IMR-90 (cell line): ENCODE data around the gene RASSF5. TPM values are rescaled to one million over a fixed set of nuclear protein-coding genes. Genes with fewer than 3 reads are reported as not detected.

Experiments
- ATAC-seq: fragments of 200-7000 bp; cut with Tn5 transposase; 2 replicates; pipeline ENCODE4 v1.9.1; 2020; ENCODE audit warnings: low read depth, mild to moderate bottlenecking, moderate library complexity
- BruUV-seq: library from RNA; stranded (reverse); fragments of 400-500 nt; replicated peaks from 2 replicates; lab custom pipeline; 2021; lab: Mats Ljungman, UMichigan
- CTCF ChIA-PET: fragments of 300-600 bp; formaldehyde crosslinking; extraction: SDS; loops from one replicate; lab custom pipeline; 2021; ENCODE audit warnings: antibody characterized with exemption; lab: Yijun Ruan, JAX
- POLR2A ChIA-PET: fragments of 300-600 bp; sonication (Branson Sonifier 250); formaldehyde crosslinking; loops from one replicate; lab custom pipeline; 2022; ENCODE audit warnings: antibody characterized with exemption; ENCODE audit not compliant: unreplicated experiment; lab: Charles Lee
- DNase-seq: peaks from one replicate; pipeline ENCODE4 v3.0.0; 2013
- H2AFZ ChIP-seq: replicated peaks from 2 replicates; pipeline ENCODE3; 2013; ENCODE audit warnings: low read length, mild to moderate bottlenecking; ENCODE audit not compliant: poor library complexity
- H2AK5ac ChIP-seq: 2 replicates; pipeline ENCODE4 v1.6.1; 2013; ENCODE audit warnings: low read depth, low read length, inconsistent platforms
- H2AK9ac ChIP-seq: replicated peaks from 2 replicates; pipeline ENCODE3; 2013; ENCODE audit warnings: mild to moderate bottlenecking, low read depth, low read length, moderate library complexity; ENCODE audit not compliant: poor library complexity
- H2BK120ac ChIP-seq: 2 replicates; pipeline ENCODE4 v1.6.1; 2013; ENCODE audit warnings: low read depth, low read length, inconsistent platforms
- H2BK15ac ChIP-seq: 3 replicates; pipeline ENCODE4 v1.6.1; 2013; ENCODE audit warnings: low read depth, low read length, inconsistent platforms
- H2BK20ac ChIP-seq: 2 replicates; pipeline ENCODE4 v1.6.1; 2013; ENCODE audit warnings: low read depth, mild to moderate bottlenecking, inconsistent platforms, low read length, moderate library complexity
- H2BK5ac ChIP-seq: 2 replicates; pipeline ENCODE4 v1.6.1; 2013; ENCODE audit warnings: mild to moderate bottlenecking, low read depth, low read length, inconsistent platforms; ENCODE audit not compliant: poor library complexity, severe bottlenecking
- H3K14ac ChIP-seq: replicated peaks from 2 replicates; pipeline ENCODE4 v1.6.1; 2013; ENCODE audit warnings: low read depth, low read length, inconsistent platforms
- H3K18ac ChIP-seq: 2 replicates; pipeline ENCODE4 v1.6.1; 2013; ENCODE audit warnings: low read depth, low read length, control low read depth
- H3K23ac ChIP-seq: 2 replicates; pipeline ENCODE4 v1.6.1; 2013; ENCODE audit warnings: low read depth, low read length, inconsistent platforms
- H3K27ac ChIP-seq: 2 replicates; pipeline ENCODE4 v1.5.1; 2013; ENCODE audit warnings: mild to moderate bottlenecking, control low read depth, low read length; ENCODE audit not compliant: insufficient read depth
- H3K27me3 ChIP-seq: 2 replicates; pipeline ENCODE4 v1.6.1; 2013; ENCODE audit warnings: low read length; ENCODE audit not compliant: control insufficient read depth, insufficient read depth
- H3K36me3 ChIP-seq: 2 replicates; pipeline ENCODE4 v1.6.1; 2013; ENCODE audit warnings: low read length, mixed read lengths; ENCODE audit not compliant: control insufficient read depth, insufficient read depth
- H3K4ac ChIP-seq: 2 replicates; pipeline ENCODE4 v1.6.1; 2013; ENCODE audit warnings: low read depth, low read length, inconsistent platforms
- H3K4me1 ChIP-seq: 2 replicates; pipeline ENCODE4 v1.6.1; 2013; ENCODE audit warnings: low read length, mixed read lengths; ENCODE audit not compliant: control insufficient read depth, insufficient read depth
- H3K4me2 ChIP-seq: 2 replicates; pipeline ENCODE4 v1.6.1; 2013; ENCODE audit warnings: low read depth, mild to moderate bottlenecking, control low read depth, low read length, moderate library complexity
- H3K4me3 ChIP-seq: 2 replicates; pipeline ENCODE4 v1.5.1; 2013; ENCODE audit warnings: low read depth, mild to moderate bottlenecking, control low read depth, low read length, moderate library complexity; ENCODE audit not compliant: insufficient read depth
- H3K56ac ChIP-seq: 2 replicates; pipeline ENCODE4 v1.6.1; 2013; ENCODE audit warnings: low read length, inconsistent platforms; ENCODE audit not compliant: insufficient read depth; ENCODE audit errors: extremely low read depth
- H3K79me1 ChIP-seq, 2 experiments: 2 replicates each; pipeline ENCODE4 v1.6.1; 2013; ENCODE audit warnings: low read length in 2 of 2, inconsistent platforms in 1 of 2, low read depth in 1 of 2
- H3K9ac ChIP-seq: 2 replicates; pipeline ENCODE4 v1.6.1; 2013; ENCODE audit warnings: low read depth, low read length, control low read depth
- H3K9me1 ChIP-seq: 2 replicates; pipeline ENCODE4 v1.6.1; 2013; ENCODE audit warnings: low read length, inconsistent platforms; ENCODE audit not compliant: insufficient read depth
- H3K9me3 ChIP-seq: 2 replicates; pipeline ENCODE4 v1.6.1; 2013; ENCODE audit warnings: low read length; ENCODE audit not compliant: control insufficient read depth, insufficient read depth
- H4K20me1 ChIP-seq: 2 replicates; pipeline ENCODE4 v1.6.1; 2013; ENCODE audit warnings: low read length, inconsistent platforms; ENCODE audit not compliant: insufficient read depth
- H4K5ac ChIP-seq: 2 replicates; pipeline ENCODE4 v1.6.1; 2013; ENCODE audit warnings: mild to moderate bottlenecking, low read depth, low read length, control low read depth
- H4K8ac ChIP-seq, 2 experiments: 2 replicates each; pipeline ENCODE4 v1.6.1; 2013; ENCODE audit warnings: low read depth in 2 of 2, low read length in 2 of 2, control low read depth in 1 of 2, inconsistent platforms in 1 of 2
- H4K91ac ChIP-seq: 2 replicates; pipeline ENCODE4 v1.6.1; 2013; ENCODE audit warnings: low read depth, low read length, inconsistent platforms; ENCODE audit not compliant: insufficient read depth
- BHLHE40 ChIP-seq: fragments of 150-350 bp; IDR thresholded peaks from 2 replicates; pipeline ENCODE4 v1.6.1; 2016; ENCODE audit warnings: mild to moderate bottlenecking, low read depth, low read length
- CEBPB ChIP-seq: IDR thresholded peaks from 2 replicates; pipeline ENCODE4 v1.6.1; 2012; ENCODE audit warnings: low read depth, low read length, improper control_type of control experiment
- CHD1 ChIP-seq: IDR thresholded peaks from 2 replicates; pipeline ENCODE4 v1.6.1; 2012; ENCODE audit warnings: low read depth, low read length, improper control_type of control experiment
- FOS ChIP-seq: fragments of 150-350 bp; IDR thresholded peaks from 2 replicates; pipeline ENCODE4 v1.6.1; 2016; ENCODE audit warnings: low read depth, low read length
- MAFK ChIP-seq: IDR thresholded peaks from 2 replicates; pipeline ENCODE4 v1.6.1; 2012; ENCODE audit warnings: low read depth, low read length, improper control_type of control experiment
- MAZ ChIP-seq: IDR thresholded peaks from 2 replicates; pipeline ENCODE4 v1.6.1; 2012; ENCODE audit warnings: low read depth, mild to moderate bottlenecking, low read length, improper control_type of control experiment, moderate library complexity, borderline replicate concordance
- MXI1 ChIP-seq: IDR thresholded peaks from 2 replicates; pipeline ENCODE4 v1.6.1; 2012; ENCODE audit warnings: low read depth, mild to moderate bottlenecking, low read length, moderate library complexity, borderline replicate concordance
- NFE2L2 ChIP-seq: fragments of 150-350 bp; IDR thresholded peaks from 2 replicates; pipeline ENCODE4 v1.6.1; 2016; ENCODE audit warnings: low read depth, mild to moderate bottlenecking, low read length
- POLR2A ChIP-seq: IDR thresholded peaks from 2 replicates; pipeline ENCODE4 v1.6.1; 2012; ENCODE audit warnings: mild to moderate bottlenecking, low read depth, low read length
- RAD21 ChIP-seq: IDR thresholded peaks from 2 replicates; pipeline ENCODE4 v1.6.1; 2012; ENCODE audit warnings: low read length, improper control_type of control experiment
- RCOR1 ChIP-seq: IDR thresholded peaks from 2 replicates; pipeline ENCODE4 v1.6.1; 2012; ENCODE audit warnings: mild to moderate bottlenecking, low read length, improper control_type of control experiment; ENCODE audit not compliant: insufficient replicate concordance
- RFX5 ChIP-seq: IDR thresholded peaks from 2 replicates; pipeline ENCODE4 v1.8.0; 2012; ENCODE audit warnings: low read depth, mild to moderate bottlenecking, low read length, moderate library complexity
- SMC3 ChIP-seq: fragments of 150-350 bp; IDR thresholded peaks from 2 replicates; pipeline ENCODE4 v1.6.1; 2016; ENCODE audit warnings: low read depth, mild to moderate bottlenecking, antibody characterized with exemption, low read length, moderate library complexity
- WGBS, 2 experiments: methylation state at CpG; one replicate each; pipeline versions ENCODE4 v1.1.5 to v1.1.7; 2013; ENCODE audit warnings: missing lambda C conversion rate in 2 of 2; ENCODE audit not compliant: insufficient read length in 1 of 2; ENCODE audit errors: extremely low coverage in 2 of 2; 5-methylcytosine and 5-hydroxymethylcytosine counted together
- dilution Hi-C: fragments of 300-500 bp; cut with HindIII; formaldehyde crosslinking; loops from one replicate; pipeline ENCODE4 v1.14.3; 2018; ENCODE audit warnings: low sequenced_read_pairs; ENCODE audit not compliant: unreplicated experiment
- in situ Hi-C: fragments of 300-500 bp; cut with MboI; formaldehyde crosslinking; loops from 3 replicates; pipeline ENCODE4 v1.14.3; 2019; ENCODE audit warnings: low sequenced_read_pairs, inconsistent platforms, mixed read lengths
- intact Hi-C: fragments of 100-400 bp; cut with micrococcal nuclease; formaldehyde crosslinking; loops from 2 replicates; pipeline ENCODE4 v1.10.0; 2022
- polyA plus RNA-seq, 3 experiments: library from polyadenylated mRNA; depleted of rRNA; stranded (reverse); fragments of >200 nt; gene quantifications; 2 replicates each; pipeline ENCODE4 v1.2.3, GENCODE V29; 2012; ENCODE audit warnings: low replicate concordance in 1 of 3
- total RNA-seq: library from RNA; depleted of rRNA; stranded (reverse); fragments of >200 nt; gene quantifications from 2 replicates; pipeline ENCODE4 v1.2.3, GENCODE V29; 2012
- TF ChIP-seq, protein P1 (sequence below): conservative IDR thresholded peaks from 2 replicates; pipeline ENCODE4 v1.5.1; 2012; ENCODE audit warnings: mild to moderate bottlenecking, low read depth, low read length, improper control_type of control experiment
- TF ChIP-seq, protein P2 (sequence below): fragments of 150-350 bp; IDR thresholded peaks from 2 replicates; pipeline ENCODE4 v1.6.1; 2016; ENCODE audit warnings: low read depth, mild to moderate bottlenecking, low read length, moderate library complexity, borderline replicate concordance
- TF ChIP-seq, protein P3 (sequence below): fragments of 150-350 bp; IDR thresholded peaks from 2 replicates; pipeline ENCODE4 v1.6.1; 2017; ENCODE audit warnings: mild to moderate bottlenecking, antibody characterized with exemption, low read length, low read depth

RASSF5 gene
- total and polyA plus RNA-seq, 2 of the 4 experiments (the other 2 are of a cell fraction), result 0.18 to 1.1 TPM

DNA sequence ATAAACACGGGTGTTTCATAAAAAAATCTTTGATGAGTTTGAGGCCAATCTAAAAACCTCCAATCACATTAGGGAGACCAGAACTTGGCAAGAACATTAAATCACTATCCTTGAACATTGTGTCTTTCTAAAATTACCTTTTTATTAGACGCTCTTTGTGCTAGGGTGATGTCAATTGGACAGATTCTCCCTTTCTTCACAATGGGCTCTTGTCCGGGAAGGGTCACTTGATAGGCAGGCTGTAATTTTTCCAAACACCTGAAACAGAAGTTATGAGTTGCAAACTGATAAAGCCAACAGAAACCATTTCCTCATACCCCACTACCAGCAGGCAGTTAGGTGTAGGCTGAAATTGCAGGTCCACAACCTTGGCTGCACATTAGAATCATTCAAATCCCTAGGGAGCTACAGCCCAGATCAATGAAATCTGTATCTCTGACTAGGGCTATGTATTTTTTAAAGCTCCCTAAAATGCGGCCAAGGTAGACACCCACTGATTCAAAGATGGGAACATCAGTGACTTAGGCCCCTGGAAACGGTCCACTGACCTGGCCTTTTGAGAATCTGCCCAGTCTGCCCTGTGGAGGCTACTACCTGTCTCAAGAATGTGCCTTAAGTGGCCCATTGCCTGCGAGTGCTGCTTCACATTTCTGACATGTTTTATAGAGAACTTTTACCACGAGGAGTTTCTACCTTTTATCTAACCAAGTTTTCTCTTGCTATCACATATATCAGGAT is 88.4 kb downstream of the RASSF5 start:
- no peak for DNase-seq
- no peak overlapping the region for H3K23ac ChIP-seq
- peaks cover 38% of the 10 kb centered on the region for H3K36me3 ChIP-seq
- TF ChIP-seq RCOR1 (no peak), BHLHE40 (no peak), CEBPB (no peak), FOS (no peak), POLR2A (no peak), MAFK (no peak), MXI1 (no peak), RAD21 (no peak), MAZ (no peak), SMC3 (no peak), CHD1 (no peak), NFE2L2 (no peak), RFX5 (no peak)
- TF ChIP-seq, protein P1, sequence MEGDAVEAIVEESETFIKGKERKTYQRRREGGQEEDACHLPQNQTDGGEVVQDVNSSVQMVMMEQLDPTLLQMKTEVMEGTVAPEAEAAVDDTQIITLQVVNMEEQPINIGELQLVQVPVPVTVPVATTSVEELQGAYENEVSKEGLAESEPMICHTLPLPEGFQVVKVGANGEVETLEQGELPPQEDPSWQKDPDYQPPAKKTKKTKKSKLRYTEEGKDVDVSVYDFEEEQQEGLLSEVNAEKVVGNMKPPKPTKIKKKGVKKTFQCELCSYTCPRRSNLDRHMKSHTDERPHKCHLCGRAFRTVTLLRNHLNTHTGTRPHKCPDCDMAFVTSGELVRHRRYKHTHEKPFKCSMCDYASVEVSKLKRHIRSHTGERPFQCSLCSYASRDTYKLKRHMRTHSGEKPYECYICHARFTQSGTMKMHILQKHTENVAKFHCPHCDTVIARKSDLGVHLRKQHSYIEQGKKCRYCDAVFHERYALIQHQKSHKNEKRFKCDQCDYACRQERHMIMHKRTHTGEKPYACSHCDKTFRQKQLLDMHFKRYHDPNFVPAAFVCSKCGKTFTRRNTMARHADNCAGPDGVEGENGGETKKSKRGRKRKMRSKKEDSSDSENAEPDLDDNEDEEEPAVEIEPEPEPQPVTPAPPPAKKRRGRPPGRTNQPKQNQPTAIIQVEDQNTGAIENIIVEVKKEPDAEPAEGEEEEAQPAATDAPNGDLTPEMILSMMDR, result no peak
- TF ChIP-seq, protein P2, sequence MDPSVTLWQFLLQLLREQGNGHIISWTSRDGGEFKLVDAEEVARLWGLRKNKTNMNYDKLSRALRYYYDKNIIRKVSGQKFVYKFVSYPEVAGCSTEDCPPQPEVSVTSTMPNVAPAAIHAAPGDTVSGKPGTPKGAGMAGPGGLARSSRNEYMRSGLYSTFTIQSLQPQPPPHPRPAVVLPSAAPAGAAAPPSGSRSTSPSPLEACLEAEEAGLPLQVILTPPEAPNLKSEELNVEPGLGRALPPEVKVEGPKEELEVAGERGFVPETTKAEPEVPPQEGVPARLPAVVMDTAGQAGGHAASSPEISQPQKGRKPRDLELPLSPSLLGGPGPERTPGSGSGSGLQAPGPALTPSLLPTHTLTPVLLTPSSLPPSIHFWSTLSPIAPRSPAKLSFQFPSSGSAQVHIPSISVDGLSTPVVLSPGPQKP, result no peak
- TF ChIP-seq, protein P3, sequence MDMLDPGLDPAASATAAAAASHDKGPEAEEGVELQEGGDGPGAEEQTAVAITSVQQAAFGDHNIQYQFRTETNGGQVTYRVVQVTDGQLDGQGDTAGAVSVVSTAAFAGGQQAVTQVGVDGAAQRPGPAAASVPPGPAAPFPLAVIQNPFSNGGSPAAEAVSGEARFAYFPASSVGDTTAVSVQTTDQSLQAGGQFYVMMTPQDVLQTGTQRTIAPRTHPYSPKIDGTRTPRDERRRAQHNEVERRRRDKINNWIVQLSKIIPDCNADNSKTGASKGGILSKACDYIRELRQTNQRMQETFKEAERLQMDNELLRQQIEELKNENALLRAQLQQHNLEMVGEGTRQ, result no peak
- H4K5ac ChIP-seq, result no peak overlapping the region
- no peak overlapping the region for H3K4me3 ChIP-seq
- ChIA-PET CTCF (no interaction called here), POLR2A (no interaction called here)
- dilution Hi-C loops, result no loop called here
- H2AK9ac ChIP-seq, result no peak overlapping the region
- H3K27me3 ChIP-seq, result no peaks in the 10 kb centered on the region
- no peaks in the 10 kb centered on the region; the same call in 1 of the 2 replicates for H3K4me1 ChIP-seq
- no TSS peak for BruUV-seq
- no peak overlapping the region for H3K4ac ChIP-seq
- H3K27ac ChIP-seq, result no peak overlapping the region
- in situ Hi-C loops, result no loop called here
- no peak overlapping the region for H3K18ac ChIP-seq
- intact Hi-C loops, result no loop called here
- H3K9me3 ChIP-seq, result no peaks in the 10 kb centered on the region
- H3K9ac ChIP-seq, result no peak overlapping the region
- H2BK15ac ChIP-seq, result no peak overlapping the region
- H4K8ac ChIP-seq, result no peak overlapping the region
- no peak overlapping the region for H3K56ac ChIP-seq
- no peak overlapping the region for H2BK5ac ChIP-seq
- H2BK20ac ChIP-seq, result no peak overlapping the region
- no peak overlapping the region for H3K14ac ChIP-seq
- peaks cover 6% of the 10 kb centered on the region; the same call in 1 of the 2 replicates for H3K9me1 ChIP-seq
- peaks cover 0 to 3% of the 10 kb centered on the region in 2 experiments; a peak in 1 of 4 replicates for H3K79me1 ChIP-seq
- H2AFZ ChIP-seq, result no peak overlapping the region
- no peak overlapping the region for H2AK5ac ChIP-seq
- H3K4me2 ChIP-seq, result no peak overlapping the region
- H4K20me1 ChIP-seq, result no peaks in the 10 kb centered on the region
- H4K91ac ChIP-seq, result no peak overlapping the region
- ATAC-seq, result no peak
- H2BK120ac ChIP-seq, result no peak overlapping the region
- whole genome bisulfite sequencing, 2 experiments, result 100% methylated on average over 2 of the region's 7 CpGs; no CpG with 5 or more reads in 1 of the 2 experiments
